Measurements from ENCODE around the gene AFF3. TPM values are rescaled to one million over a fixed set of nuclear protein-coding genes. Genes with fewer than 3 reads are reported as not detected.

Gene AFF3
- total and polyA plus RNA-seq, 2 of the 8 experiments (the other 6 are each of a cell fraction or from before 2014, with no cell fraction given) = 0.27 to 3.0 TPM

DNA sequence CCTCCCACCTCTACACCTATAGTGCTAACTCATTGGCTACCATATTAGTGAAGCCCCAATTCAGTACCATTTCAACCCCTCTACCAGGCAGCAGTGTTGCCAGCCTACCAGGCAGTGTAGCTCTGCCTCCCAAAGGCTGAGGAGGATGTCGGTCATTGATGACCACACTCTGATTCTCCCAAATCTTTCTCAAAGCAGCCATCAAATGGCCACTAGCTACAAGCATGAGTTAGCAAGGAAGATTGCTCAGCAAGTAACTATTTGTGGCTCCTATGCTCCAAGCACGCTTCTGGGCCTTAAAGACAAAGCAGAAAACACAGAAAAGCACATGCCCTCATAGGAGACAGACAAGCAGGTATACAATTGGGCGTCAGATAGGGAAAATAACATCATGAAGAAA, 42.7 kb upstream of the AFF3 start:
- Histone ChIP-seq H4K91ac (replicated peaks; ENCODE audit: insufficient read length, low read length) (no peak overlapping the region), H4K5ac (ENCODE audit: insufficient read length, low read depth, low read length) (no peak overlapping the region), H2BK120ac (replicated peaks; ENCODE audit: low read depth, low read length) (no peak overlapping the region), H3K9me3 (ENCODE audit: insufficient read depth in 2 of 2, low read depth in 1 of 2, low read length in 1 of 2) (no peaks in the 10 kb centered on the region), H3K27me3 (replicated peaks in 1 of 4; ENCODE audit: control insufficient read depth in 3 of 4, extremely low read depth in 1 of 4, insufficient read depth in 3 of 4, low read length in 3 of 4) (peaks cover 14 to 67% (median 48%) of the 10 kb centered on the region in 4 experiments), H2BK5ac (ENCODE audit: low read depth, low read length) (no peak overlapping the region), H3K79me1 (ENCODE audit: low read depth, low read length) (no peaks in the 10 kb centered on the region), H2BK12ac (ENCODE audit: low read depth, low read length) (no peak overlapping the region), H3K27ac (ENCODE audit: low read depth, low read length) (no peak overlapping the region), H3K18ac (ENCODE audit: extremely low read depth, low read length) (no peak overlapping the region), H3K4me1 (replicated peaks in 1 of 4; ENCODE audit: control insufficient read depth in 3 of 4, insufficient read depth in 4 of 4, low read length in 3 of 4) (peaks cover 4 to 14% (median 7%) of the 10 kb centered on the region in 4 experiments), H2BK15ac (ENCODE audit: low read length) (peak overlapping the region; percentile 78; the same call in 1 of the 2 replicates), H3K14ac (ENCODE audit: insufficient read length) (no peak overlapping the region), H3K23ac (ENCODE audit: insufficient read length) (no peak overlapping the region), H3K4me2 (ENCODE audit: insufficient read depth in 1 of 2, low read depth in 2 of 2, low read length in 2 of 2) (no peak overlapping the region), H2BK20ac (ENCODE audit: low read length) (no peak overlapping the region), H4K8ac (ENCODE audit: extremely low read depth, insufficient read depth, low read length) (no peak overlapping the region), H2AFZ (ENCODE audit: low read length) (no peak overlapping the region), H3K56ac (replicated peaks; ENCODE audit: insufficient read length, low read depth, low read length) (no peak overlapping the region), H3K4ac (replicated peaks; ENCODE audit: insufficient read length, low read depth, low read length) (no peak overlapping the region), H3K4me3 (ENCODE audit: extremely low read depth in 1 of 4, insufficient read depth in 2 of 4, low read depth in 3 of 4, low read length in 4 of 4) (no peak overlapping the region), H2AK5ac (ENCODE audit: low read depth, low read length) (no peak overlapping the region), H3K79me2 (ENCODE audit: control insufficient read depth in 1 of 2, insufficient read depth in 2 of 2, low read length in 2 of 2) (no peaks in the 10 kb centered on the region), H3K36me3 (ENCODE audit: control insufficient read depth in 2 of 4, insufficient read depth in 4 of 4, low read length in 3 of 4) (no peaks in the 10 kb centered on the region), H3K23me2 (ENCODE audit: low read depth, low read length) (no peaks in the 10 kb centered on the region; the same call in 1 of the 2 replicates), H3K9ac (replicated peaks in 1 of 4; ENCODE audit: extremely low read depth in 1 of 4, low read depth in 3 of 4, low read length in 3 of 4) (no peak overlapping the region), H4K20me1 (replicated peaks in 1 of 2; ENCODE audit: control insufficient read depth in 1 of 2, insufficient read depth in 2 of 2, low read length in 2 of 2) (peaks cover 0 to 1% of the 10 kb centered on the region in 2 experiments)
- POLR2A ChIA-PET (ENCODE audit: partially characterized antibody) = interaction anchor here (1.1 kb wide), 1 partner anchor 12 kb away, joined by 3 read pairs; no protein-coding TSS in a partner anchor
- FAIRE-seq (no peak), DNase-seq (ENCODE audit: low read depth in 1 of 2, low spot score in 2 of 2) (no peak)
- CTCF ChIA-PET (ENCODE audit: partially characterized antibody) = no interaction called here
- 94% methylated on average over 3 of the region's 3 CpGs; no CpG with 5 or more reads in 1 of the 2 experiments for WGBS, 2 experiments (ENCODE audit: extremely low coverage in 1 of 2, insufficient coverage in 1 of 2, insufficient read length in 1 of 2, insufficient replicate concordance in 2 of 2, low coverage in 1 of 2, low lambda C conversion rate in 2 of 2, missing lambda C conversion rate in 1 of 2)
- TF ChIP-seq MAFK (IDR thresholded peaks at IDR 0.05; ENCODE audit: low read depth, low read length) (no peak), RAD21 (IDR thresholded peaks at IDR 0.05 in 1 of 2, conservative IDR thresholded peaks at IDR 0.05 in 1 of 2; ENCODE audit: low read depth in 2 of 2, low read length in 2 of 2) (no peak), SRF (IDR thresholded peaks at IDR 0.05; ENCODE audit: low read depth, low read length) (no peak), TAF1 (IDR thresholded peaks at IDR 0.05; ENCODE audit: low read depth, low read length) (no peak), RFX5 (IDR thresholded peaks at IDR 0.05; ENCODE audit: borderline replicate concordance, low read depth, low read length) (no peak), JUN (IDR thresholded peaks at IDR 0.05; ENCODE audit: low read depth, low read length) (no peak), EGR1 (IDR thresholded peaks at IDR 0.05; ENCODE audit: borderline replicate concordance, low read depth, low read length) (no peak), SIX5 (IDR thresholded peaks at IDR 0.05; ENCODE audit: low read depth, low read length) (no peak), BCL11A (IDR thresholded peaks at IDR 0.05; ENCODE audit: low read depth in 2 of 2, low read length in 2 of 2) (no peak)
- TF ChIP-seq, protein P1, sequence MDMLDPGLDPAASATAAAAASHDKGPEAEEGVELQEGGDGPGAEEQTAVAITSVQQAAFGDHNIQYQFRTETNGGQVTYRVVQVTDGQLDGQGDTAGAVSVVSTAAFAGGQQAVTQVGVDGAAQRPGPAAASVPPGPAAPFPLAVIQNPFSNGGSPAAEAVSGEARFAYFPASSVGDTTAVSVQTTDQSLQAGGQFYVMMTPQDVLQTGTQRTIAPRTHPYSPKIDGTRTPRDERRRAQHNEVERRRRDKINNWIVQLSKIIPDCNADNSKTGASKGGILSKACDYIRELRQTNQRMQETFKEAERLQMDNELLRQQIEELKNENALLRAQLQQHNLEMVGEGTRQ (IDR thresholded peaks at IDR 0.05; ENCODE audit: low read length) = no peak
- TF ChIP-seq, protein P2, sequence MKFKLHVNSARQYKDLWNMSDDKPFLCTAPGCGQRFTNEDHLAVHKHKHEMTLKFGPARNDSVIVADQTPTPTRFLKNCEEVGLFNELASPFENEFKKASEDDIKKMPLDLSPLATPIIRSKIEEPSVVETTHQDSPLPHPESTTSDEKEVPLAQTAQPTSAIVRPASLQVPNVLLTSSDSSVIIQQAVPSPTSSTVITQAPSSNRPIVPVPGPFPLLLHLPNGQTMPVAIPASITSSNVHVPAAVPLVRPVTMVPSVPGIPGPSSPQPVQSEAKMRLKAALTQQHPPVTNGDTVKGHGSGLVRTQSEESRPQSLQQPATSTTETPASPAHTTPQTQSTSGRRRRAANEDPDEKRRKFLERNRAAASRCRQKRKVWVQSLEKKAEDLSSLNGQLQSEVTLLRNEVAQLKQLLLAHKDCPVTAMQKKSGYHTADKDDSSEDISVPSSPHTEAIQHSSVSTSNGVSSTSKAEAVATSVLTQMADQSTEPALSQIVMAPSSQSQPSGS (IDR thresholded peaks at IDR 0.05; ENCODE audit: low read length) = no peak
